GM19324 (cell line): ENCODE measurements around the gene TH.

ENCODE experiments used
- ATAC-seq: cut with Tn5 transposase; IDR thresholded peaks from one replicate; pipeline ENCODE4 v1.9.1; 2021; ENCODE audit warnings: mild to moderate bottlenecking, moderate library complexity; ENCODE audit not compliant: unreplicated experiment, low FRiP score

Gene TH

DNA sequence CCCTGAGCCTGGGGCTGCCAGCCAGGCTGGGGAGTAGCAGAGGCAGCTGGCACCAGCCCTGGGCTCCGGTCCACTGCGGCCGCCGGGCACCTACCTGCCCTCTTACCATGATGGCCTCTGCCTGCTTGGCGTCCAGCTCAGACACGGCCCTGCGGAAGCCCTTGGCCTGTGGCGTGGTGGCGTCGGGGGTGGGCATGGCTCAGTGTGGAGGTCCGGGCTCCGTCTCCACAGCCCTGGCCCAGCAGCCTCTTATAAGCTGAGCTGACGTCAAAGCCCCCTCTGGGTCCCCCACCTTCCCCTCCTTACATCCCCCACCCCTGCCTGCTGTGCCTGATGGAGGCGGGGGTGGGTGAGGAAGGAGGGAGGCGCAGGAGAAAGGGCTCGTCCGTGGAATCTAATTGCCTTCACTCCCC lies at the start of gene TH:
TH (minus strand) TSS at position 225 of the 413 bp plus-strand sequence; CDS start at position 196, 29 bp downstream.
- no peak for ATAC-seq

DNA sequence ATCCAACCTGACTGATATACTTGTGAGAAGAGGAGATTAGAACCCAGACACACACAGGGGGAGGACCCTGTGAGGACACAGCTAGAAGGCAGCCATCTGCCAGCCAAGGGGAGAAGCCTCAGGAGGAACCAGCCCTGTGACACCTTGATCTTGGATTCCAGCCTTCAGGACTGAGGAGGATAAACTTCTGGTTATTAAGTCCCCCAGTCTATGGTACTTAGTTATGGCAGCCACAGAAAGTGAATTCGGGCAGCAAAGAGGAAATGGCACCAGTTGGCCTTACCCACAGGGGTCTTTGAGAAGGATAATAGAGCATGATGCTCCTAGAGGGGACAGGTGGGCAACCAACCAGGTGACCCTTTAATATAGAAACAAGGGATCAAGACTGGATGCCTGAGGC lies 49.4 kb upstream of the TH start:
- no peak for ATAC-seq

DNA sequence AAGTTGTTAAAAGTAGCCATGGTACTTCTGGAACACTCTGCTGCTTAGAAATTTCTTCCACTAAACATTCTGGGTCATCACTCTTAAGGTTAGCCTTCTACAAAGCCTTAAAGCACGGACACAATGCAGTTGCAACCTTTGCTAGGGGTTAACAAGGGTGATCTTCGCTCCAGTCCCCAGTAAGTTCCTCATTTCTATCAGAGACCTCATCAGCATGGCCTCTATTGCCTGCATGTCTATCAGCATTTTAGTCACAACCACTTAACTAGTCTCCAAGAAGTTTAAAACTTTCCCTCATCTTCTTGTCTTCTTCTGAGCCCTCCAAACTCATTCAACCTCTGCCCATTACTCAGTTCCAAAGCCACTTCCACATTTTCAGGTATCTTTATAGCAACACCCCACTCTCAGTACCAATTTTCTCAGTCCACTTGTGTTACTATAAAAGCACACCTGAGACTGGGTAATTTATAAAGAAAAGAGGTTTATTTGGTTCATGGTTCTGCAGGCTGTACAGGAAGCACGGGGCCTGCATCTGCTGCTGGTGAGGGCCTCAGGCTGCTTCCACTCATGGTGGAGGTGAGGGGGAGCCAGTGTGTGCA lies 48.7 kb upstream of the TH start:
- no peak for ATAC-seq

DNA sequence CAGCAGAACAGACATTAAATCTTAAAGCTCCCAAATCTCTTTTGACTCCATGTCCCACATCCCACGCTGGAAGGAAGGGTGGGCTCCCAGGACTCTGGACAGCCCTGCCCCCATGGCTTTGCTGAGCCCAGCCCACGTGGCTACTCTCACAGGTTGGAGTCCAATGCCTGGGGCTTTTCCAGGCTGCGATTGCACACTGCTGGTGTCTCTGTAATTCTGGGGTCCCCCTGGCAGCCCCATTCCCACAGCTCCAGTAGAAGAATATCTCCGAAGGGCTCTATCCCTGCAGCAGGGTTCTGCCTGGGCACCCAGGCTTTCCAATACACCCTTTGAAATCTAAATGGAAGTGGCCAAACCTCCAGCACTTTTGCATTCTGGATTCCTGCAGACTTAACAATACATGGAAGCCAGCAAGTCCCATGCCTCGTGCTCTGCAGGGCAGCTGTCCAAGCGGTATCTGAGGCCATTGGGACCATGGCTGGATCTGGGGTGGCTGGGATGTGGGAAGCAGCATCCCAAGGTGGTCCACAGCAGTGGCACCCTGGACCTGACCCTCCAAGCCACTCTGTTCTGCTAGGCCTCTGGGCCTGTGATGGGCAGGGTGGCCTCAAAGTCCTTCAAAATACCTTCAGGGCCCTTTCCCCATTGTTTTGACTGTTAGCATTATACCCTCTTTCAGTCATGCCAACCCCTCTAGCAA lies 47.9 kb upstream of the TH start:
- no peak for ATAC-seq

DNA sequence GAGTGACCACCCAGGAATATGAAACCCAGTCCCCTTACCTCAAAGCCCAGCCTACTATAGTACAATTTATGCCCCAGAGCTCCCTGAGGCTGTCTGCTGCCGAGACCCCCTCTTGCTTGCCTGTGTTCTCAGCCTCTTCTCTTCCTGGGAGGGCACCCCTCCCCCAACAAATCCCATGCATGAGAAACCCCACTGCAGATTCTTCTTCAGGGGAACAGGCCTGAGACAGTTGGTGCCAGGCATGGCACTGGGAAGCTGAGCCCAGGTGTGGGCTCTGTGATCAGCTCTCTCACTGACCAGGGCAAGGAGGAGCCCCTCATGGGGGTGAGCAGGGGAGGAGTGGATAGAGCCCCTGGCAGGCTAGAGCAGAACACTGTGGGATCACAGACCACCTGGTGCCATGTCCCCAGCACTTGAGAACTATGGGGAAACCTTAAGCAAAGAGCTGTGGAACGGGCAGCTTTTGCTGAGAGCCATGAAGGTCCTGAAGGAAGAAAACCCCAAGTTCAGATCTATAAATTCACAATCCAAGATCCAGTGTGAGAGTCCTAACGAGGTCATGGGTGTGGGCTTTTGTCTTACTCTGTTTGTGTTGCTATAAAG lies 46.5 kb upstream of the TH start:
- ATAC-seq: no peak

DNA sequence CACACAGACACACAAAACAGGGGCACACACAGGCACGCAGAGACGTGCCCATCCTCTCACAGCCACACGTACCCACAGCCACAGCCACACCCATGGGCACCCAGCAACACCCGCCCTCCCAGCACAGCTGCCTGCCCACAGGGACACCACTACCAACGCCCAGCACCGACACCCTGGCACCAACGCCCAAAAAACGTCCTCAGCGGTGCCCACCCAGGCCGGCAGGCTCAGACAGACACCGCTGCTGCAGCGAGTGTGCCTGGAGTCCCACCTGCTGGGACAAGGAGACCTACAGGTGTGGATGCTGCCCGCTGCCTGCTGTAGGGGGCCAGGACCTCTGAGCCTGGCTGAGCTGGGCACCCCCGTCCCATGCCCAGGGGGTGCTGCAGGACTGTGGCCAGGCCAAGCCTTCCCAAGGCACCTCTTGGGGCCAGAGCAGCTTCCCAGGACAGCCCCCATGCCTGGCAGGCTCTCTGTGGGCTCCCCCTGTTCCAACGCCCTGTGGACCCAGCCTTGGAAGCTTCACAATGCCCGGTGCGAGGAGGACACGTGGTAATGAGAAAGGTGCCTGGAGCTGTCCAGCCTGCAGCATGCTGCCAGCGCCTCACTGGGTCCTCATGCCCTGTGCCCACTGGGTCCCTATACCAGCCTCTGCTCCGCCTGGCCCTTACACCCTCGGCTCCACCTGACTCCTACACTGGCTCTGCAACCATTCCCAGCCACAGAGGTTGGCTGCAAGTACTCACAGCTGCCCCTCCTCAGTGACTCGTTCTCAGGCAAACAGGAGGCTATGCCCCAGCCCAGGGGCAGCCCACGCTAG lies 45.8 kb upstream of the TH start:
- ATAC-seq: no peak

DNA sequence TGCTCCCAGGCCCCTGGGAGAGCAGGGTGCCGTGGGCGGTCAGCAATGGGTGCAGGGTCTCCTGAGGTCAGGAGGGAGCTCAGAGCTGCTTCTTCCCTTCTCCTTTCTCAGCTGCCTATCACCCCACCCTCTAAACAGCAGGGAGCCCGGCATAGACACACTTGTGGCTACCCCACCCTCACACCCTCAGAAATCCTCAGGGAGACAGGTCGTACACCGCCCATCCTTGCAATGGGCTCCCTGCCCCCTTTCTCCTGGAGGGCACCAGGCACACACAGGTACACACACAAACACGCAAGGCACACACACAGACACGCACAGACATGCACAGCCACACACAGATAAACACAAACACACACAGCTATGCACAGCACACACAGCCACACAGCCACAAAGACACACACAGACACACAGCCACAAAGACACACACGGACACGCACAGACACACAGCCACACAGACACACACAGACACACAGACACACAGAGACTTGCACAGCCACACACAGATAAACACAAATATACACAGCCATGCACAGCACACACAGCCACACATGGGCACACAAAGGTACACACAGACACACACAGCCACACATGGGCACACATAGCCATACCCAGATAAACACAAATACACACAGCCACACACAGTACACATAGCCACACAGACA lies 44.9 kb upstream of the TH start:
- ATAC-seq: no peak

DNA sequence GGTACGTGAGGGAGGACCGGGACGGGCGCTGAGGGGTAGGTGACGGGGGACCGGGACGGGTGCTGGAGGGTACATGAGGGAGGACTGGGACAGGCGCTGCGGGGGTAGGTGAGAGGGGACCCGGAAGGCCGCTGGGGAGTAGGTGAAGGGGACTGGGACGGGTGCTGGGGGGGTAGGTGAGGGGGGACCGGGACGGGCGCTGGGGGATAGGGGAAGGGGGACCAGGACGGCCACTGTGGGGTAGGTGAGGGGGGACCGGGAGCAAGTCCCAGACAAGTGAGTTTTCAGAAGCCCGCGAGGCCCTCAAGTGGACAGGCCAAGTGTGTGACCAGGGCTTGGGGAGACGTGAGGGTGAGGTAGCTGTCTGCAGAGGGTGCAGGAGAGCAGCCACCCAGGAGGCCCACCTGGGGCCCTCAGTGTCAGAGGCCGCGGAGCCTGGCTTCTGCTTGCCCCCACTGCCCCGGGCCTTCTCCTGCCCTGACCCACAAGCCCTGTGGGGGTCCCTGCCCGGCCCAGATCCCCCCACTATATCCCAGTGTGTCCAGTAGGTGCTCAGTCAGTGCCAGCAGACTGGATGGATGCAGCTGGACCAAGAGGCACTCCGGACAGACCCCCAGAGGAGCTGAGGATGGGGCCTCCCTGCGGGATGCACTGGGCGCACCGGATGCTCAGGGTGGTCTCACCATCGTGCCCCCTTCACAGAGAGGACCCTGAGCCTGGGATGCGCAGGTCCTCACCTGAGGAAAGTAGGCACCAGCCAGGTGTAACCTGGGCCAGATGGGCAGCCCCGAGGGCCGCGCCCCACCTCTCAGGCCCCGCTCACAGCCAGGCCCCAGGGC lies 44.2 kb upstream of the TH start:
- no peak for ATAC-seq

DNA sequence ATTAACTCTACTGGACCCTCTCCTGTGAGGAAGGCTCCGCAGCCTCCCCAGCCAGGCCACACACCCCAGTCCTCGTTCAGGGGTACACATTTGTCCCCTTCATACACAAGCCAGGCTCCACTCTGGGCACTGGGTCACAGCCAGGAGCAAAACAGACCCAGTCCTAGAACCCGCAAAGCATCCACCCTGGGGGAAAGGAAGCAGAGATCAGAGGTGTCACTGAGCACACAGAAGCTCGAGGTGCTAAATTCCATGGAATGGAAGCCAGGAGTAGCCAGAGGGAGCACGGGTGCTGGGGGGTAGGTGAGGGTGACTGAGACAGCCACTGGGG lies 43.6 kb upstream of the TH start:
- ATAC-seq: no peak

DNA sequence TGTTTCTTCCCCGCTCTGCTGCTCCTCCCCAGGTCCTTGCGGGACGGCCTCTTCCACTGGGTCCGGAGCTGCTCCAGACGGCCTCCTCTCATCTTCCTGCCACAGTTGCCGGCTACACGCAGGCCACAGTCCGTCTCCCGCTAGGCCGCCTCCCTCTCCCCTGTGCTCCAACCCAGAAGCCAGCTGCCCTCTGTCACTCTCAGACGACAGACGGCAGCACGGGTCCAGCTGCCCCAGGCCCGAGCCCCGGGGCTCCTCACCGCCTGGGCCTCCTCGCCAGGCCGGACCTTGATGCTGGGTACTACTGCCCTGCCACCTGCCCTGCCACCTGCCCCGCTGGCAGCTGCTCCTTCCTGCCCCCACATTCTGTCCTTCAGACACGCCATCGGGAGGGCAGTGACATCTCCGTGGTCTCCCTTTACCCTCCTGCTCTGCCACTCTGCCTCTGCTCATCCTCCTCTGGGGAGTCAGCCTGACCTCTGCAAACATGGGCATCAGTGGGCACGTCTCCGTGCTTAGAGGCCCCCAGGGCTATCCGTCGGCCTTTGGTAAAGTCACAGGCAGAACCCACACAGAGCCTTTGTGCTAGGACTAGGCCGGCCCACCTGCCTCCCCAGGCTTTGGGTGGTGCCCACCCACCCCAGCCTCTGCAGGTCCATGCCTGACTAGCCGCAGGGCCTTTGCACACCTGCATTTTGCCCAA lies 43.1 kb upstream of the TH start:
- ATAC-seq: no peak

DNA sequence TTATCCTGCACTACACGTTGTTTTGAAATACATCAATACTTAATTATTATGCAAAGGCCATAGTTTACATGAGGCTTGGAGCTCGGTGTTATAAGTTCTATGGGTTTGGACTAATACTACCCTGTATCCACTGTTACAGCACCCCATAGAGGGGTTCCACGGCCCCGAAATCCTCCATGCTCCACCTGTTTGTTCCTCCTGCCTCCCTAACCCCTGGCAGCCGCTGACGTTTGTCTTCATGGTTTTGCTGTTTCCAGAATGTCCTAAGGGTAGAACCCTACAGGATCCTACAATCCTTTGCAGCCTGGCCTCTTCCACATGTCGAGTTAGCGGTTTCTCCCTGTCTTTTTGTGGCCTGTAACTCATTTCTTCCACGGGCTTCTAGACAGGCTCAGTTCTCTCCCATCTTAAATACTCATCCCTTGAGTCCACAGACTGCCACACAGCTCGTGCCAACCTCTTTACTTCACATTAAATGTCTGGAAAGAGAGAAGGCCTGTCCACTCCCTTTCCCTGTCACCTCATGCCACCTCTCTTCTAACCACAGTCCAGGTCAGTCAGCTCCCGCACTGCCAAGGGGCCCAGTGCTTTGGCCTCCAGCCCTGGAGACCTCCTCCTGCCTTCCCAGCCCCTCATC lies 42.4 kb upstream of the TH start:
- no peak for ATAC-seq

DNA sequence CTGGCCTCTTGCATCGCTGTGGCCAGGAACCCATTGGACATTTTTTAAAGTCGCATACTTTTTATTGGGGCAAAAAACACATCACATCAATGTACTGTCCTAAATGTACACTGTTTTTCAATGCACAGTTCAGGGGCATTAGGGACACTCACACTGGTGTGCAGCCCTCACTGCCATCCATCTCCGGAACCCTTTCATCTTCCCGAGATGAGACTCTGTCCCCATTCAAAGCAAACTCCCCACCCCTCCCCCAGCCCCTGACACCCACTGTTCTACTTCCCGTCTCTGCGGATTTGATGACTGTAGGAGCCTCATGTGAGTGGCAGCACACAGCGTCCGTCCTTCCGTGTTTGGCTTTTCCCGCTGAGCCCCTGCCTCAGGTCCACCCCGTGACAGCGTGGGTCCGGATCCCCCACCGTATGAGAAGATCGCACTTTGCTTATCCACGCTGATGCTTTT lies 41.8 kb upstream of the TH start:
- no peak for ATAC-seq

DNA sequence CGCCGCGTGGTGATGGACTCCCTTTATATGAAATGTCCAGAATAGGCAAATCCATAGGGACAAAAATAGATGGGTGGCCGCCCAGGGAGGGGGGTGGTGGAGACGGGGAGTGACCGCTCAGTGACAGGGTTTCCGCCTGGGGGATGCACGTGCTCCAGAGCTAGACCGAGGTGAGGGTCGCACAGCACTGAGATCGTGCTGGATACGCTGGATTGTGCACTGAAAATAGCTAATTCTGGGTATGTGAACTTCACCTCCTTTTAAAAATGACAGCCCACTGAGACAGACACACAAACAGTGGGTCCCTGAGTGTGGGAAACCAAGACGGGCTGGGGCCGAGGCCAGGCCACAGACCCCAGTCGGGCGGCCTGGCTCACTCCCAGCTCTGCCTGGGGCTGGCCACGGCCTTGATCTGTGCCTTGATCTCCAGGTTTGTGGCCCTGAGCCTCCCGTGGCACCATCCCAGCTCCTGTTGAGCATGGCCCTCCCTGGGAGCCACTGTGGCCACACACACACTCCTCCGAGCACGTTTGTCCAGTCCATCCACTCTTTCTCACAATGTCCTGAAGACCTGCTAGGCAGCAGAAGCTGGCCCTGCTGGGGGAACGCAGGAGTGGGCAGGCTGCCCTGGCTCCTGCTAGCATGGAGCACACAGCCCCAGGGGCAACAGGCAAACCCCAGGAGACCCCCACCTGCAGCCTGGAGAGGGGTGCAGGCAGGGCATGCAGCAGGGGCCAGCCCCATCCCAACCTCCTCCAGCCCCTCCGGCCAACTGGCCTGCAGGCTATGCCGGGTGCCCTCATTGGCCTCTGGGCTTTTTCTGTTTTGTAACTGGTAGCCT lies 41.0 kb upstream of the TH start:
- no peak for ATAC-seq

DNA sequence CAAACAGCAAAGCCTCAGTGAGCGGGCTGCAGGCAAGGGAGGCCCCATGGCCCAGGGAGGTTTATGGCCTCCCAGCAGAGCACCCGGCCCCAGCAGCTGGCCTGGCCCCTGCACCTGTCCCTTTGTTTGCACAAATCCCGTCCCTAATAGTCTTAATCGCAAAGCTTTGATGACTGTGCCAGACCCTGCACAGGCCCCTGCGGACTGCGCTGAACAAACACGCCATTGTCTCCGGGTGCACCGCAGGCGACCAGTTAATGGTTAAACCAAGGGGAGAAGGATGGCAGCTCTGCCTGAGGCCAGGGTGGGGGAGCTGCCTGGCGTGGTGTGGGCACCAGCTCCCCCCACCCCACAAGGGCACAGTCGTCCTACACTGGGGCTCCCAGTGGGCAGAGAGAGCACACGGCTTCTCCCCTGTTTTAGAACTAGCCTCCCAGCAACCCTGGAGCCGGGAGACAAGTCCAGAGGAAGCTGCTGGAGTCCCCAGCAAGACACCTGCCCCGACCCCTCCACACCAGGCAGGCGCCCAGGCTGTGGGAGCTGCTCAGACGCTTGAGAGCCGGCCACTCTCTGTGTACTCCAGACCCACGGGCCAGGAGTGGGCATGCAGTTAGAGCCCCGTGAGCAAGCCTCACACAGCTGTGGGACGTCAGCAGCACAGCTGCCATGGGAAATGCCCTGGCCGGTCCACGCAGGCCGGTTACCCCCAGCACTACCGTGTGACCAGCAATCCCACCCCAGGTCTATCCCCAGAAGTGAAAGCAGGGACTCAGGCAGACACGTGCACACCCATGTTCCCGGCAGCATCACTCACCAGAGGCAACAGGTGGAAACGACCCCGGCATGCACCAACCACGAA lies 39.7 kb upstream of the TH start:
- no peak for ATAC-seq

DNA sequence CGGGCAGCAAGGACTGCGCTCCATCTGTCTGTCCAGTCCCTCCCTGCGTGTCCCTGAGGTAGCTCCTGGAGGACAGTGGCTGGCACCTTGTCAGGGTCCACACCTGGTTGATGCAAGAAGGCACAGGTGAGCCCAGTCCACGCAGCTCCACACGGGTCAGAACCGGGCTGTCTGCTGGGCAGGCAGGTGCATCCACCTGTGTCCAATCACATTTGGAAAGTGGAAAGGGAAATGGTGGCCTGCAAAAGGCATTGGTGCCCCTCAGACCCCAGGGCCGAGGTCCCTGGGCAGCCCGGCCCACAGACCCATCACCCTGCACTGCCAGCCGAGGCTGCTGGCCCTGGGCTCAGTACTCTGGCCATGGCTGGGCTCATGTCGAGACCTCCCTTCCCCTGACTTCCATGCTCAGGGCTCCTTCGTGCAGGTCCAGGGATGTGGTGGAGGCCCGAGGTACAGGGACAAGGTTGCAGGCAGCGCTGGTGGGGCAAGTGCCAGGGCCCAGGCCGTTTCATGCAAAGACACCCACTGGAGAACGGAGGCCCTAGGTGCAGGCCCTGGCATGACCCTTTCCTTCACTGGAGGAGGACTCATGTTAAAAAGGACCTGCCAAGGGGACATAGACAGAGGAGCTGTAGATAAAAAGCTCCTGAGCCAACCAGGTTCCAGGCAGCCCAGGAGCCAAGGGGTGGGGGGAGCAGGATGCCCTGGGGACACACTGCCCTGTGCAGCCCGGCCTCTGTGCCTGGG lies 38.9 kb upstream of the TH start:
- ATAC-seq: no peak

DNA sequence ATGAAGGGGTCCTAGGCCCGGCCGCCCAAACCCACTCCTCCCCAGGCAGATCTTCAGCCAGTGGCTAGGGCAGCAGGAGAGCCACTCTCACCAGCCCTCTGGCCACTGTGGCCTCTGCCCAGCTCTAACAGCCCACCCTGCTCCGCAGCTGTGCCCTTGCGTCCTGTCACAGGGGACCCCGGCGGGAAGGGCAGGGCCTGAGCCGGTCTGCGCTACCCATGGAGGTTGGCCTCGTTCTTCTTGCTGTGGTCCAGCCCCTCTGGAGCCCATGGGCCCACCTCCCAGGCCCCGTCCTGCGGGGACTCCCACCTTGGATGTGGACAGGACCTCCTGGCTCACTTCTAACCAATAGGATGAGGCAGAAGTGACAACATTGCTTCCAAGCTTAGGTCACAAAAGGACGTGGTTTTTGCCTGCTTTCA lies 38.3 kb upstream of the TH start:
- no peak for ATAC-seq
